Mesenteric fat pad (tissue), 1 donor: ENCODE measurements around the gene SLC39A1. TPM values are rescaled to one million over a fixed set of nuclear protein-coding genes. Genes with fewer than 3 reads are reported as not detected.
"Not testable (repeated sequence)": the region's sequence is repeated elsewhere in the genome, so short reads cannot be mapped to it uniquely, and the experiment has no call there.

ENCODE experiments used
- DNase-seq: peaks from one replicate; pipeline ENCODE4 v3.0.0-alpha.2; 2020; ENCODE audit warnings: low spot score
- total RNA-seq: library from RNA; stranded (reverse); fragmentation: NEBNext Ultra II Directional; extraction: Animal tissue kit (Norgen Biotek cat#: 25700); gene quantifications from one replicate; pipeline ENCODE4 v1.2.1, GENCODE V29; 2021
- donor health status: DM: yes; HTN: yes; CAD: no.

The SLC39A1 gene
- total RNA-seq, 1 donor from 2014 or later: 92.2 TPM

GRCh38 chr1:153932156-153933131 is 30.9 kb downstream of the SLC39A1 start:
- no peak for DNase-seq

- DNase-seq: peak; percentile 53
Measured at GRCh38 chr1:153929981-153930948, 33.1 kb downstream of the SLC39A1 start.

GRCh38 chr1:153929426-153929825 is 33.9 kb downstream of the SLC39A1 start:
- peak; percentile 37 for DNase-seq

- DNase-seq: peak; percentile 81
Measured at GRCh38 chr1:153928791-153929341, 34.5 kb downstream of the SLC39A1 start.

GRCh38 chr1:153928245-153928644 is 35.1 kb downstream of the SLC39A1 start:
- DNase-seq: no peak

- DNase-seq: no peak
Measured at GRCh38 chr1:153926405-153926804, 36.9 kb downstream of the SLC39A1 start.

- peak; percentile 99 for DNase-seq
Measured at GRCh38 chr1:153922972-153923925, 40.1 kb downstream of the SLC39A1 start, which contains the start of gene GATAD2B. Gene GATAD2B (minus strand): TSS chr1:153922972. CDS start chr1:153828347, 94,625 bp downstream.

- DNase-seq: peak; percentile 89
Measured at GRCh38 chr1:153922076-153922971, 41.0 kb downstream of the SLC39A1 start.

- DNase-seq: no peak
Measured at GRCh38 chr1:153921803-153922075, 41.6 kb downstream of the SLC39A1 start.

GRCh38 chr1:153921080-153921802 is 42.1 kb downstream of the SLC39A1 start:
- DNase-seq: no peak

GRCh38 chr1:153919876-153920852 is 43.2 kb downstream of the SLC39A1 start:
- DNase-seq: no peak

- DNase-seq: no peak
Measured at GRCh38 chr1:153916297-153916696, 47.0 kb downstream of the SLC39A1 start.

GRCh38 chr1:153912349-153912748 is 51.0 kb downstream of the SLC39A1 start:
- DNase-seq: no peak

GRCh38 chr1:153910560-153910959 is 52.8 kb downstream of the SLC39A1 start:
- DNase-seq: not testable (repeated sequence)
